Activated CD4-positive, alpha-beta T cell treated with anti-CD3 and anti-CD28 coated beads for 4 hours (primary cell): ENCODE data around the gene MAP4K4.
A peak's percentile ranks its signal among the peaks of the same experiment; 100 is the strongest.
"Not testable (repeated sequence)": the region's sequence is repeated elsewhere in the genome, so short reads cannot be mapped to it uniquely, and the experiment has no call there.

Experiments used
- DNase-seq, 2 donors: peaks; one replicate each; pipeline ENCODE4 v3.0.0-alpha.2; 2020

MAP4K4 gene

GRCh38 chr2:101770726-101771125 lies 73.2 kb downstream of the MAP4K4 start:
- no peak for DNase-seq

GRCh38 chr2:101771227-101771902 lies 73.9 kb downstream of the MAP4K4 start:
- no peak for DNase-seq

- DNase-seq: no peak
Observed at GRCh38 chr2:101771910-101772321, 74.4 kb downstream of the MAP4K4 start.

- no peak for DNase-seq
Observed at GRCh38 chr2:101773137-101773536, 75.6 kb downstream of the MAP4K4 start.

- not testable (repeated sequence) for DNase-seq
Observed at GRCh38 chr2:101773961-101774360, 76.5 kb downstream of the MAP4K4 start.

GRCh38 chr2:101775092-101775491 lies 77.6 kb downstream of the MAP4K4 start:
- DNase-seq: no peak

GRCh38 chr2:101775636-101776035 lies 78.1 kb downstream of the MAP4K4 start:
- no peak for DNase-seq

GRCh38 chr2:101776172-101777043 lies 78.9 kb downstream of the MAP4K4 start:
- DNase-seq: no peak

- DNase-seq: no peak
Observed at GRCh38 chr2:101777337-101777736, 79.8 kb downstream of the MAP4K4 start.

- no peak for DNase-seq
Observed at GRCh38 chr2:101778102-101778501, 80.6 kb downstream of the MAP4K4 start.

GRCh38 chr2:101779190-101779589 lies 81.7 kb downstream of the MAP4K4 start:
- no peak for DNase-seq

GRCh38 chr2:101779656-101780055 lies 82.1 kb downstream of the MAP4K4 start:
- no peak for DNase-seq

GRCh38 chr2:101781326-101781725 lies 83.8 kb downstream of the MAP4K4 start:
- DNase-seq: no peak

- no peak for DNase-seq
Observed at GRCh38 chr2:101781791-101782426, 84.4 kb downstream of the MAP4K4 start.

- no peak for DNase-seq
Observed at GRCh38 chr2:101782427-101782792, 84.9 kb downstream of the MAP4K4 start.

GRCh38 chr2:101787097-101787496 lies 89.6 kb downstream of the MAP4K4 start:
- no peak for DNase-seq

GRCh38 chr2:101788565-101788964 lies 91.1 kb downstream of the MAP4K4 start:
- no peak for DNase-seq

- DNase-seq: no peak
Observed at GRCh38 chr2:101788995-101789970, 91.8 kb downstream of the MAP4K4 start.

GRCh38 chr2:101790416-101790815 lies 92.9 kb downstream of the MAP4K4 start:
- DNase-seq: no peak

GRCh38 chr2:101790857-101791256 lies 93.3 kb downstream of the MAP4K4 start:
- no peak for DNase-seq

GRCh38 chr2:101792208-101792607 lies 94.7 kb downstream of the MAP4K4 start:
- DNase-seq: no peak

- DNase-seq: peak in 1 of 2 donors; percentile 17
Observed at GRCh38 chr2:101793277-101793969, 95.9 kb downstream of the MAP4K4 start.
